ENCODE results near the gene TMEM45B. TPM values are rescaled to one million over a fixed set of nuclear protein-coding genes. Genes with fewer than 3 reads are reported as not detected.
"Not testable (repeated sequence)": the region's sequence is repeated elsewhere in the genome, so short reads cannot be mapped to it uniquely, and the experiment has no call there.

Gene TMEM45B
- total RNA-seq, 1 donor from 2014 or later: 0.53 TPM

- no peak for DNase-seq (ENCODE audit: low spot score)
- intact Hi-C loops (cut with DNase I): no loop called here
- no peak for ATAC-seq
Measured at GRCh38 chr11:129842138-129842537, 26.5 kb downstream of the TMEM45B start.

- ATAC-seq (no peak), DNase-seq (ENCODE audit: low spot score) (no peak)
- intact Hi-C loops (cut with DNase I): no loop called here
Measured at GRCh38 chr11:129846508-129847335, 31.1 kb downstream of the TMEM45B start.

- ATAC-seq; intact Hi-C loops (cut with DNase I); DNase-seq (ENCODE audit: low spot score): not testable (repeated sequence)
Measured at GRCh38 chr11:129847361-129847760, 31.7 kb downstream of the TMEM45B start.

GRCh38 chr11:129849447-129850130, 33.9 kb downstream of the TMEM45B start:
- DNase-seq (ENCODE audit: low spot score) (no peak), ATAC-seq (no peak)
- intact Hi-C loops (cut with DNase I): no loop called here

- DNase-seq (ENCODE audit: low spot score) (no peak), ATAC-seq (no peak)
- intact Hi-C loops (cut with DNase I): no loop called here
Measured at GRCh38 chr11:129852125-129852740, 36.6 kb downstream of the TMEM45B start.

- intact Hi-C loops (cut with DNase I): no loop called here
- ATAC-seq: no peak
- no peak for DNase-seq (ENCODE audit: low spot score)
Measured at GRCh38 chr11:129853518-129854231, 38.0 kb downstream of the TMEM45B start.

- no peak for ATAC-seq
- intact Hi-C loops (cut with DNase I): no loop called here
Measured at GRCh38 chr11:129854232-129854805, 38.7 kb downstream of the TMEM45B start.

GRCh38 chr11:129855086-129855485, 39.4 kb downstream of the TMEM45B start:
- intact Hi-C loops (cut with DNase I): no loop called here
- peak; percentile 26 for ATAC-seq
- DNase-seq (ENCODE audit: low spot score): no peak

More at GRCh38 chr11:129854232-129854805, 38.7 kb downstream of the TMEM45B start:
- no peak for DNase-seq (ENCODE audit: low spot score)

GRCh38 chr11:129856036-129856435, 40.4 kb downstream of the TMEM45B start:
- DNase-seq (ENCODE audit: low spot score) (no peak), ATAC-seq (no peak)
- intact Hi-C loops (cut with DNase I): no loop called here

GRCh38 chr11:129861702-129862522, 46.3 kb downstream of the TMEM45B start:
- peak; percentile 65 for DNase-seq (ENCODE audit: low spot score)
- intact Hi-C loops (cut with DNase I): no loop called here
- peak; percentile 80 for ATAC-seq

GRCh38 chr11:129864811-129865210, 49.2 kb downstream of the TMEM45B start:
- intact Hi-C loops (cut with DNase I): no loop called here
- ATAC-seq (no peak), DNase-seq (ENCODE audit: low spot score) (no peak)

- no peak for ATAC-seq
- intact Hi-C loops (cut with DNase I): no loop called here
Measured at GRCh38 chr11:129865701-129866100, 50.1 kb downstream of the TMEM45B start.

GRCh38 chr11:129866311-129866710, 50.7 kb downstream of the TMEM45B start:
- DNase-seq (ENCODE audit: low spot score): no peak
- no peak for ATAC-seq
- intact Hi-C loops (cut with DNase I): no loop called here

More at GRCh38 chr11:129865701-129866100, 50.1 kb downstream of the TMEM45B start:
- no peak for DNase-seq (ENCODE audit: low spot score)

GRCh38 chr11:129868626-129869025, 53.0 kb downstream of the TMEM45B start:
- ATAC-seq; DNase-seq (ENCODE audit: low spot score); intact Hi-C loops (cut with DNase I): not testable (repeated sequence)

GRCh38 chr11:129871914-129872313, 56.3 kb downstream of the TMEM45B start:
- intact Hi-C loops (cut with DNase I): no loop called here
- no peak for ATAC-seq
- DNase-seq (ENCODE audit: low spot score): no peak

GRCh38 chr11:129880311-129880710, 64.7 kb downstream of the TMEM45B start:
- DNase-seq (ENCODE audit: low spot score): no peak
- intact Hi-C loops (cut with DNase I): no loop called here
- no peak for ATAC-seq

- intact Hi-C loops (cut with DNase I): no loop called here
- no peak for DNase-seq (ENCODE audit: low spot score)
- ATAC-seq: no peak
Measured at GRCh38 chr11:129881570-129882170, 66.0 kb downstream of the TMEM45B start.

- intact Hi-C loops (cut with DNase I): no loop called here
- no peak for DNase-seq (ENCODE audit: low spot score)
- no peak for ATAC-seq
Measured at GRCh38 chr11:129884581-129884980, 68.9 kb downstream of the TMEM45B start.

Data from sciatic nerve (tissue), 2 donors.